ENCODE results near the gene SEPTIN7. TPM values are rescaled to one million over a fixed set of nuclear protein-coding genes. Genes with fewer than 3 reads are reported as not detected.
A peak's percentile ranks its signal among the peaks of the same experiment; 100 is the strongest.

The SEPTIN7 gene
- total RNA-seq, 1 experiment from 2014 or later, result 161 TPM

DNA sequence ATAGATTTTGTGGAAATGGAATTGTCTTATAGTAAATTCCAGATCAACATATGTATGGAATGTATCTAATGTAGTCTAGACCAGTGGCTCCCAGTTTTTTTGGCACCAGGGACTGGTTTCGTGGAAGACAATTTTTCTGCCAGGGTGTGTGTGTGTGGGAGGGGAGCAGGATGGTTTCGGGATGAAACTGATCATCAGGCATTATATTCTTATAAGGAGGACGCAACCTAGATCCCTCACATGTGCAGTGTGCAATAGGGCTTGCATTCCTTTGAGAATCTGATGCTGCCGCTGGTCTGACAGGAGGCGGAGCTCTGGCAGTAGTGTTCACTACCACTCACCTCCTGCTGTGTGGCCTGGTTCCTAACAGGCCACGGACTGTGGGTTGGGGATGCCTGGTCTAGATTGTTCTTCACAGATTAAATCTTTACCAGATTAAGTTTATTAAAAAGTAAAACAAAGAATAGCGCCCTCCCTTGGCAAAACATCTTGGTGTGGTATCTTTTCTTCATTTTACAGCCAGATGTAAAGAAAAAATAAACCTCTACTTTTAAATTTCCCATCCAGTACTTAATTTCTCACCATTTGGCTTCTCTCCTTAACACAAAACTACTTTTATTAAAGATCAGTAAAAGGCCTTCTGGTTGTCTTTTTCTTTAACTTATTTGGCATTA lies 48.4 kb downstream of the SEPTIN7 start (continued):
- TF ChIP-seq ZNF532 (CRISPR knock-in tag; IDR thresholded peaks at IDR 0.05; ENCODE audit: borderline replicate concordance) (no peak), IRF2 (CRISPR knock-in tag; IDR thresholded peaks at IDR 0.05; ENCODE audit: borderline replicate concordance, low read depth) (no peak), GRHL2 (CRISPR knock-in tag; IDR thresholded peaks at IDR 0.05; ENCODE audit: insufficient replicate concordance, severe bottlenecking) (no peak), ZNF232 (CRISPR knock-in tag; IDR thresholded peaks at IDR 0.05) (no peak), OVOL2 (CRISPR knock-in tag; IDR thresholded peaks at IDR 0.05; ENCODE audit: borderline replicate concordance) (no peak), USF1 (CRISPR knock-in tag; IDR thresholded peaks at IDR 0.05) (no peak), E2F5 (CRISPR knock-in tag; IDR thresholded peaks at IDR 0.05) (no peak), ZMAT4 (CRISPR knock-in tag; IDR thresholded peaks at IDR 0.05) (no peak), CBFB (CRISPR knock-in tag; IDR thresholded peaks at IDR 0.05; ENCODE audit: low read depth) (no peak)

- DNase-seq (ENCODE audit: low spot score) (no peak), ATAC-seq (no peak)
- Mint-ChIP-seq H3K4me1 (peaks cover 14% of the 10 kb centered on the region), H3K9me3 (peaks cover under 1% of the 10 kb centered on the region), H3K27ac (0 out of 2 replicates have a peak overlapping the region, but pooled peaks have one; percentile 33), H3K4me3 (no peak overlapping the region), H3K36me3 (peaks cover 7% of the 10 kb centered on the region), H3K27me3 (ENCODE audit: low read depth) (no peaks in the 10 kb centered on the region)
- ChIA-PET POLR2A (no interaction called here), CTCF (no interaction called here)
- TF ChIP-seq ZNF232 (CRISPR knock-in tag; IDR thresholded peaks at IDR 0.05) (no peak), USF1 (CRISPR knock-in tag; IDR thresholded peaks at IDR 0.05) (no peak), ZNF532 (CRISPR knock-in tag; IDR thresholded peaks at IDR 0.05; ENCODE audit: borderline replicate concordance) (no peak), FOXP4 (CRISPR knock-in tag; IDR thresholded peaks at IDR 0.05) (no peak), RELA (CRISPR knock-in tag; IDR thresholded peaks at IDR 0.05; ENCODE audit: borderline replicate concordance) (no peak), NR2C2 (CRISPR knock-in tag; IDR thresholded peaks at IDR 0.05) (no peak), PREB (CRISPR knock-in tag; IDR thresholded peaks at IDR 0.05; ENCODE audit: borderline replicate concordance) (no peak), PRRX2 (CRISPR knock-in tag; IDR thresholded peaks at IDR 0.05) (no peak)
- TF ChIP-seq, protein P1, sequence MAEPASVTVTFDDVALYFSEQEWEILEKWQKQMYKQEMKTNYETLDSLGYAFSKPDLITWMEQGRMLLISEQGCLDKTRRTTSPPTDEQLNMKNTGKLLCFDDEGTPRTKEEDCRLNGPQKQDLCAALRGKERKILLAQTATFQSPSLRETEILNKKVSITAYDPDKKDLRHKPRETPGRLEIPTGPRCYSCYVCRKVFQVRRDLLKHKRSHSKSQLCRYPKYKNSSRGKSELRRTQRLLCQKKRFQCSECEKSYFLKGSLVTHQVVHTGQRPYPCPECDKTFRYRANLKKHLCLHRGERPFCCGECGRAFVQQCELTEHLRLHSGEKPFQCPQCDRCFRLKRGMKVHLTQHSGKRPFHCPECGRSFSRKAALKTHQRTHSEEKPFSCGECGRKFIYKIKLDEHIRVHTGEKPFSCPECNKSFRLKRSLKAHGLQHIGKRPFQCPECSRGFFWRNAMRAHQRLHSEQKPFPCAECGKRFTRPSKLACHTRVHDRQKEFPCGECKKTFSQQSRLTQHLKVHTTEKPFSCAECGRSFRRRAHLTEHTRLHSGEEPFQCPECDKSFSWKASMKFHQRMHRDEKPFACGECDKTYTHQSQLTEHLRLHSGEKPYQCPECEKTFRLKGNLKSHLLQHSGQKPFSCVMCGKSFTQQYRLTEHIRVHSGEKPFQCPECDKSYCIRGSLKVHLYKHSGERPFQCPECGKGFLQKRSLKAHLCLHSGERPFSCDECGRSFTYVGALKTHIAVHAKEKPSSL (CRISPR knock-in tag; conservative IDR thresholded peaks at IDR 0.05), result no peak
- TF ChIP-seq, protein P2, sequence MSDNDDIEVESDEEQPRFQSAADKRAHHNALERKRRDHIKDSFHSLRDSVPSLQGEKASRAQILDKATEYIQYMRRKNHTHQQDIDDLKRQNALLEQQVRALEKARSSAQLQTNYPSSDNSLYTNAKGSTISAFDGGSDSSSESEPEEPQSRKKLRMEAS (CRISPR knock-in tag; IDR thresholded peaks at IDR 0.05), result no peak
Observed at GRCh38 chr7:35849954-35850353, 49.1 kb downstream of the SEPTIN7 start.
